Iris pigment epithelial cell (primary cell): ENCODE results near the gene FOXP1.
A peak's percentile ranks its signal among the peaks of the same experiment; 100 is the strongest.

Experiments
- DNase-seq: peaks from one replicate; pipeline ENCODE4 v3.0.0-alpha.2; 2011; ENCODE audit warnings: low read depth

The FOXP1 gene

GRCh38 chr3:71060536-71060935 lies 523.0 kb downstream of the FOXP1 start:
- no peak for DNase-seq

GRCh38 chr3:71057526-71057894 lies 526.0 kb downstream of the FOXP1 start:
- no peak for DNase-seq

GRCh38 chr3:71056327-71056726 lies 527.2 kb downstream of the FOXP1 start:
- peak; percentile 73 for DNase-seq

- DNase-seq, result peak; percentile 87
These were observed 528.1 kb downstream of the FOXP1 start for GRCh38 chr3:71055257-71056001.

- no peak for DNase-seq
These were observed 529.2 kb downstream of the FOXP1 start for GRCh38 chr3:71054312-71054711.

- DNase-seq, result no peak
These were observed 530.0 kb downstream of the FOXP1 start for GRCh38 chr3:71053495-71053894.

GRCh38 chr3:71052716-71053115 lies 530.8 kb downstream of the FOXP1 start:
- no peak for DNase-seq

GRCh38 chr3:71051893-71052687 lies 531.4 kb downstream of the FOXP1 start:
- peak; percentile 66 for DNase-seq

- no peak for DNase-seq
These were observed 532.3 kb downstream of the FOXP1 start for GRCh38 chr3:71051259-71051595.

GRCh38 chr3:71050538-71051258 lies 532.8 kb downstream of the FOXP1 start:
- no peak for DNase-seq

GRCh38 chr3:71050166-71050537 lies 533.4 kb downstream of the FOXP1 start:
- DNase-seq, result peak; percentile 85

GRCh38 chr3:71048948-71049347 lies 534.6 kb downstream of the FOXP1 start:
- no peak for DNase-seq

GRCh38 chr3:71047616-71048531 lies 535.7 kb downstream of the FOXP1 start:
- no peak for DNase-seq

GRCh38 chr3:71046791-71047190 lies 536.7 kb downstream of the FOXP1 start:
- no peak for DNase-seq

GRCh38 chr3:71045917-71046282 lies 537.6 kb downstream of the FOXP1 start:
- DNase-seq, result peak; percentile 26

GRCh38 chr3:71045212-71045916 lies 538.2 kb downstream of the FOXP1 start:
- no peak for DNase-seq

GRCh38 chr3:71042759-71043158 lies 540.8 kb downstream of the FOXP1 start:
- DNase-seq, result no peak

GRCh38 chr3:71041371-71041770 lies 542.2 kb downstream of the FOXP1 start:
- no peak for DNase-seq

GRCh38 chr3:71039332-71039731 lies 544.2 kb downstream of the FOXP1 start:
- DNase-seq, result no peak

GRCh38 chr3:71037775-71038174 lies 545.8 kb downstream of the FOXP1 start:
- no peak for DNase-seq

- DNase-seq, result no peak
These were observed 547.6 kb downstream of the FOXP1 start for GRCh38 chr3:71035886-71036285.
